ENCODE measurements around the gene TMEM119. TPM values are rescaled to one million over a fixed set of nuclear protein-coding genes. Genes with fewer than 3 reads are reported as not detected.
"Not testable (repeated sequence)": the region's sequence is repeated elsewhere in the genome, so short reads cannot be mapped to it uniquely, and the experiment has no call there.

The TMEM119 gene
- total RNA-seq, 1 experiment from 2014 or later: 0.58 TPM

DNA sequence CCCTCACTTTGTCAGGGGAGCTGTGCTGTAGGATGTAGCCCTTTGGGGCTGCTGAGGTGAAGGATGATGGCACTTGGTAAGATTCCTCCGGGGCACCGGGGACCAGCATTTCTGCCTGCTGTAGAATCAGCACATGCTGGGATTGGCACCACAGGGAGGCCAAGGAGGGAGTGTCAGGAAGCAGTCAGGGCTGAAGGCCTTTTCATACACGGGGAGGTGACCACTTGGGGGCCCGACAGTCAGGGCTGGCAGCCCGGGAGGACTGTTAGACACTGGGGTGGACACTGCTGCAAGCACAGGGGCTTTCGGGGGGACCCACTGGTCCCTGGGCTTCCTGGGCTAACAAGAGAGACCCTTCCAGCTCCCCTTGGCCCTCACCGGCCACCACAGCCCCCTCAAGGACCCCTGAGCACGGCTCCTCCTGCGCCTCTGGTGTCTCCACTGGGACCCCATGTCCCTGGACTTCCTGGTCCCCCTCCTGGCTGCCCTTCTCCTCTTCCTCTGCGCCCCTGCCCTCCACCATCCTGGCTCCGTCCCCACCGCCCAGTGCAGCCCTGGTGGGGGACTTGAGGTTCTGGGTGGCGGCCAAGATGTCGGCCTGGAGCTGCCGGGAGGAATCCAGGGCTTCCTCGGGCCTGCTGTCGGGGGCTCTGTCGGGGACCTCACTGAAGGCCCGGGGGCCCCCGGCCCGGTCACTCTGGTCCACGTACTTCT, 6.5 kb downstream of the TMEM119 start:
- in situ Hi-C loops (cut with HindIII; ENCODE audit: low sequenced_read_pairs): no loop called here
- no peak for DNase-seq (ENCODE audit: low spot score)

- in situ Hi-C loops (cut with HindIII; ENCODE audit: low sequenced_read_pairs): not testable (repeated sequence)
Measured at GRCh38 chr12:108590463-108590862, 7.4 kb downstream of the TMEM119 start.

DNA sequence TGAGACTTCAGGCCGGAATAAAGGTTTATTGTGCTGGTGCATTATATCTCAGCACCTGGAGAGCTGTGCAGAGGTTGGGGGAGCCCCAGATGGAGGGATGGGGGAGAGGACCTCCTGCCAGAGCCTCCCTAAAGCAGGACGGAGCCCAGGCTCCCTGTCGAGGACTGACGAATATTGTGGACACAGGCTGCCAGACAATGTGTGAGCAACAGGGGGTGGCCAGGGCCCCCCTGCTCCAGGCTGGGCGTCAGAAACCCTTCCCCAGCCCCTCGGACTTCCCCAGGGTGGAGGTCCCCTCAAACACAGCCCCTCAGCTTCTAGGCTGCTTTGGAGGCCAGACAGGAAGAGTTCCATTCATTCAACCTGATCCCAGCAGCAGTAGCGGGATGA, 8.0 kb downstream of the TMEM119 start:
- in situ Hi-C loops (cut with HindIII; ENCODE audit: low sequenced_read_pairs): no loop called here
- DNase-seq (ENCODE audit: low spot score): no peak

More at GRCh38 chr12:108590463-108590862, 7.4 kb downstream of the TMEM119 start:
- not testable (repeated sequence) for DNase-seq (ENCODE audit: low spot score)

- DNase-seq (ENCODE audit: low spot score): no peak
- in situ Hi-C loops (cut with HindIII; ENCODE audit: low sequenced_read_pairs): no loop called here
Measured at GRCh38 chr12:108589028-108589839, 8.7 kb downstream of the TMEM119 start.

DNA sequence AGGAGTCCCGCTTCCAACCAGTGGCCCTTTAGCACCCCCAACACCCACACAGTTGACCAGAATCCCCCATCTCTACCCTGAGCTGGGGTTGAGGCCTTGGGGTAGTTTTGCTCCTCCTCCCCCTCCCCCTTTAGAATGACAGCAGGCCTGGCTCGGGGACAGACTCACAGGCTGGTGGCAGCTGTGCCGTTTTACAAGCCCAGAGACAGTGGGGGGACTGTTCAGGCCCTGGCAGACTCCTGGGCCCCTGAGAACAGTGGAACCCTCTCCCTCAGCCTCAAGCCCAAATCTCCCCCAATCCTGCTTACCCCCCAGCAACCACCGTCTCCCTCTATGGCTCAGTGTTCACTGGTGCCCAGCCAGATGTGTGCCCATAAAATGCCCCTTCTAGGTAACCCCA, 10.1 kb downstream of the TMEM119 start:
- in situ Hi-C loops (cut with HindIII; ENCODE audit: low sequenced_read_pairs): no loop called here
- no peak for DNase-seq (ENCODE audit: low spot score)

DNA sequence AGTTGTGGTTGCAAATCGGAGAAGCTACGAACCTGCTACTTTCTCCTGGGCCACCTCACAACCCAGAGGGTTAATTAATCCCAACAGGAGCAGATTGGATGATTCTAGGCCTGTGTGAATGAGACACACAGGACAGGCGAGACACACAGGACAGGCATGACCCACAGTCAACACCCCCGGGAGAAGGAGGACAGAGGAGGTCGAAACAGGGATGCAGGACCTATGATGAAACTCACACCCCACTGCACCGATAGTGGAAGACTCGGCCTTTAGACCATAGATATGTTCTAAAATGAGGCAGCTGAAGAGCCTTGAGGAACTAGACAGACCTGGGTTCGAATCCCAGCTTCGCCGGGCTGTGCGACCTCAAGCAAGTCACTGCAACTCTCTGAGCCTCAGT, 11.6 kb downstream of the TMEM119 start:
- no peak for DNase-seq (ENCODE audit: low spot score)
- in situ Hi-C loops (cut with HindIII; ENCODE audit: low sequenced_read_pairs): no loop called here

GRCh38 chr12:108585864-108586263, 12.0 kb downstream of the TMEM119 start:
- DNase-seq (ENCODE audit: low spot score): no peak
- in situ Hi-C loops (cut with HindIII; ENCODE audit: low sequenced_read_pairs): no loop called here

- DNase-seq (ENCODE audit: low spot score): no peak
- in situ Hi-C loops (cut with HindIII; ENCODE audit: low sequenced_read_pairs): no loop called here
Measured at GRCh38 chr12:108584456-108585065, 13.3 kb downstream of the TMEM119 start.

DNA sequence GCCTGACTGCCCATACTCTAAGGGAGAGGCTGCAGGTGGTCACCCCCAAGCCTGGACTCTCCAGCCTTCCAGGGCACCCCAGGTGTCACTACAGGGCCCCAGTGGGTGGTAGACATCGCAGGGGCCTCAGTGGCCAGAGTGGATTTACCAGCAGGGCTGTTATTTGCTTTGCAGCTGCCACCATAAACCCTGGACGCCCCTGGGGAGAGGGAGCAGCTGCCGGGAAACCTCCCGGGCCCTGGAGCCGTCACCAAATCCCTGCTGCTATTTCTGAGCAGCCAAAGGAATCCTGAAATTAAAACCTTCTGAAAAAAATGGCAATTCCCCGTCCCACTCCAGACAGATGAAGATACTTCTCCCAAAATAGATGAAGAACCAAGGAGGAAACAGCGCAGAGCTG, 13.9 kb downstream of the TMEM119 start:
- DNase-seq (ENCODE audit: low spot score): no peak
- in situ Hi-C loops (cut with HindIII; ENCODE audit: low sequenced_read_pairs): no loop called here

GRCh38 chr12:108582978-108583770, 14.7 kb downstream of the TMEM119 start:
- no peak for DNase-seq (ENCODE audit: low spot score)
- in situ Hi-C loops (cut with HindIII; ENCODE audit: low sequenced_read_pairs): no loop called here

GRCh38 chr12:108582509-108582908, 15.4 kb downstream of the TMEM119 start:
- in situ Hi-C loops (cut with HindIII; ENCODE audit: low sequenced_read_pairs): no loop called here
- no peak for DNase-seq (ENCODE audit: low spot score)

- no peak for DNase-seq (ENCODE audit: low spot score)
- in situ Hi-C loops (cut with HindIII; ENCODE audit: low sequenced_read_pairs): no loop called here
Measured at GRCh38 chr12:108581311-108582227, 16.3 kb downstream of the TMEM119 start.

- no peak for DNase-seq (ENCODE audit: low spot score)
- in situ Hi-C loops (cut with HindIII; ENCODE audit: low sequenced_read_pairs): no loop called here
Measured at GRCh38 chr12:108580531-108580930, 17.4 kb downstream of the TMEM119 start.

DNA sequence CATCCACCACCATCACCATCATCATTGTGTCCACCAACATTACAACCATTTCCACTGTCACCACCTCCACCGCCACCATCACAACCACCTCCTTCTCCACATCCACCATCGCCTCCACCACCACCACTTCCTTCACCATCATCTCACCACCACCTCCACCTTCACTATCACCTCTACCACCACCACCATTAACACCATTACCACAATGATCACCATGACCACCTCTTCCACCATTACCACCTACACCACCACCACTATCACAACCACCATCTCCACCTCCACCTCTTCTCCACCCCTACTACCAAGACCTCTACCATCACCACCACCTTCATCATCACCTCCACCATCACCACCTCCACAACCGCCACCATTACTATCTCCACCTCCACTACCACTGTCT, 19.1 kb downstream of the TMEM119 start:
- DNase-seq (ENCODE audit: low spot score): no peak
- in situ Hi-C loops (cut with HindIII; ENCODE audit: low sequenced_read_pairs): no loop called here

GRCh38 chr12:108578264-108578663, 19.6 kb downstream of the TMEM119 start:
- no peak for DNase-seq (ENCODE audit: low spot score)
- in situ Hi-C loops (cut with HindIII; ENCODE audit: low sequenced_read_pairs): no loop called here

DNA sequence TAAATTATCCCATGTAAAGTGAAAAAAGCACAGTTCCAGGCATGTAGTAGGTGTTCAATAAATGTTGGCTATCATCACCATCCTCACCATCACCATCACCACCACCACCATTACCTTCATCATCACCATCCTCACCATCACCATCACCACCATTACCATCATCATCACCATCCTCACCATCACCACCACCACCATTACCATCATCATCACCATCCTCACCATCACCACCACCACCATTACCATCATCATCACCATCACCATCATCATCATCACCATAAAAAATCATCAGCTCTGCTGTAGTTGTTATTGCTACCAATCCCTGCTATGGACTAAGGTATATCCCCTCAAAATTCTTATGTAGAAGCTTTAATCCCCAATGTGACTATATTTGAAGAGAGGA, 20.4 kb downstream of the TMEM119 start:
- in situ Hi-C loops (cut with HindIII; ENCODE audit: low sequenced_read_pairs): no loop called here

GRCh38 chr12:108576660-108577234, 21.1 kb downstream of the TMEM119 start:
- in situ Hi-C loops (cut with HindIII; ENCODE audit: low sequenced_read_pairs): no loop called here
- DNase-seq (ENCODE audit: low spot score): no peak

More for the DNA sequence above, 20.4 kb downstream of the TMEM119 start:
- DNase-seq (ENCODE audit: low spot score): no peak
